HG03103 (cell line): ENCODE results near the gene ATP12A.

Source experiments
- ATAC-seq: cut with Tn5 transposase; IDR thresholded peaks from one replicate; pipeline ENCODE4 v1.9.1; 2021; ENCODE audit warnings: low read depth; ENCODE audit not compliant: unreplicated experiment

The ATP12A gene

DNA sequence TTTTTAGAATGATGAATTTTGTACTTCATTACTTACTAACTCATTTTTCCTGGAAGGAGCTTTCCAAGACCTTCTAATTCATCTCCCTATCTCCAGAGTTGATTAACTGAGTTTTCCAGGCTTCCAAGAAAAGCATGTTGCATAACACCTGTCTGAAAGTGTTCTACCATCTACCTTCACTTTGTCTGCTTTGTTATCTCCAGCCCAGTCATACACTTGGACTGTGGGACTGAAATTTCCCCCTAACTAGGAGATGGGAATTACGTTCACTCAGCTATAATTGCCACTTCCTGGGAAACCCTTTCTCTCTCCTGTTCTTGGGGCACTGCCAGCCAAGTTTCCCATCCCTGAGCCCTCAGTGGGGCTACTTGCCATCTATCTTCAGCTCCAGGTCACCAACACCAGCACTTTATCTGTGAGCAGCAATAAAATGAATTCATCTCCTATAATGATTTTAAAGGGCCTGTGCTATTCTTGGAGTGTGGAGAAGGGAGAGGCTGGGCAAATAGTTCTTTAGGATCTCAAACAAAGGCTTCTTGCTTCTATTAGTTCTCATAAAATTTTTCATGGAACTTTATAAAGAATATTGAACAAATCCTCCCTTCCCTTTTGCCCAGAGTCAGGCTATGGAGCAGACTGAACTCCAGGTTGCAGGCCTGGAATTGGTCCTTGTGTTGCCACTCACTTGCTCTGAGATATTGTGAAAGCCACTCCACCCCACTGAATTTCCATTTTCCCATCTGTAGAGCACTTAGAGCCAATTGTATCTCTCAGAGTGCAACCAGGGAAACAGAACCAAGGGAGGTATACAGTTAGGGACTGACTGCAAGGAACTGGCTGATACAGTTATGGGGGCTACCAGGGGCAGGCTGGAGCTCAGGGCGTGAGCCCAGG lies 17.8 kb upstream of the ATP12A start:
- ATAC-seq: no peak

DNA sequence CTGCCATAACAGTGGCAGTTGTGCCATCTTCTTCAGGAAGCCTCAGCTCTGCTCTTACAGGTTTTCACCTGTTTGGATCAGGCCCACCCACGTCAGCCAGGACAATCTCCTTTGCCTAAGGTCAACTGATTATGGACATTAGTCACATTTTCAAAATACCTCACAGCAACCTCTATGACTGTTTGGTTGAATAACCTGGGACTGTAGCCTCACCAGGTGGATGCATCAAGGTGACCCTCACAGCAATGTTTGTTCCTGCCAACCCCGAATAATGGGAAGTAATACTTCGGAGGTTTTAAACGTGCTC lies 17.2 kb upstream of the ATP12A start:
- no peak for ATAC-seq

GRCh38 chr13:24663586-24663985 lies 16.6 kb upstream of the ATP12A start:
- ATAC-seq: no peak

DNA sequence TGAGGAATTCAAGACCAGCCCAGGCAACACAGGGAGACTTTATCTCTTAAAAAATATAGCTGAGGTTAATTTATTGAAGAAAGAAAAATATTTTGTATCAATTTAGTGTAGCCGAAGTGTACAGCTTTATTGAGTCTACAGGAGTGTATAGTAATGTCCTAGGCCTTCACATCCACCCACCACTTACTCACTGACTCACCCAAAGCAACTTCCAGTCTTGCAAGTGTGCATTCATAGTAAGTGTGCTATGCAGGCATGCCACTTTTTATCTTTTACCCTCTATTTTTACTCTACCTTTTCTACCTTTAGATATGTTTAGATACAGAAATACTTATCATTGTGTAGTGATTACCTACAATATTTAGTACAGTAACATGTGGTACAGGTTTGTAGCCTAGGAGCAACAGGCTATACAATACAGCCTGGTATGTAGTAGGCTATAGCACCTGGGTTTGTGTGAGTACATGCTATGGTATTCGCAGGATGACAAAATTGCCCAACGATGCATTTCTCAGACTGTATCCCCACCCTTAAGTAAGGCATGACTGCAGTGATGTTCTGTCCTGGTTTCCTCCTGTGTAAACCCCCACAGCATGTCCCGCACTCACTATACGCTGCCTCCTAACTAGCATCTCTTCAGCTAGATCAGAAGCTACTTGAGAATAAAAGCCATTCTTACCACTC lies 15.3 kb upstream of the ATP12A start:
- no peak for ATAC-seq

GRCh38 chr13:24668511-24668910 lies 11.7 kb upstream of the ATP12A start:
- ATAC-seq: no peak

DNA sequence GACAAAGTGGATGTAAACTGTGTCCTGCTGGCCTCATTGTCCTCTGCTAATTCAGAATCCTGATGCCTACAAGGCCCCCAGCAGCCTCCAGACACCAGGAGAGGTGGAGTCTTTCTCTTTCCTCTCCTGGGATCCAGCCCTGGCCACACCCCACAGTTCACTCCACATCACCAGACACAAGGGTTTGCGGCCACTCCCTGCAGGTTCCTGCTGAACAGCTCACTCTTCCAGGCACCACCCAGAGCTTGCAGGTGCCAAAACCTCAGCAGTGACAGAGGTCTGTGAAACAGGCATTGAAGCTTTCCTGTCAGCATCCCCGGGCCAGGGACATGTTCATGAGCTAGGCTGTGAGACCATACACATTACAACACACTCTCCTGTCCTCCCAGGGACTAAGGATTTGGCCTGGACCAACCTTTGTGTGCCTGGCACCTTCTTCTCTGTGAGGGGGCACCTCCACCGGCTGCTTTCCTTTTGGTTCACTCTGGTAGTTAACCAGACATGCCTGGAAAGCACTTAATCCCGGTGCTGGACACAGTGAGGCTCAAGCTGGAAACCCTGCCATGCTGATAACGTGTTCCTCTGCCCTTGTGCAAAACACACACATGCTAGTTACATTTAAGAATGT lies 11.1 kb upstream of the ATP12A start:
- no peak for ATAC-seq

DNA sequence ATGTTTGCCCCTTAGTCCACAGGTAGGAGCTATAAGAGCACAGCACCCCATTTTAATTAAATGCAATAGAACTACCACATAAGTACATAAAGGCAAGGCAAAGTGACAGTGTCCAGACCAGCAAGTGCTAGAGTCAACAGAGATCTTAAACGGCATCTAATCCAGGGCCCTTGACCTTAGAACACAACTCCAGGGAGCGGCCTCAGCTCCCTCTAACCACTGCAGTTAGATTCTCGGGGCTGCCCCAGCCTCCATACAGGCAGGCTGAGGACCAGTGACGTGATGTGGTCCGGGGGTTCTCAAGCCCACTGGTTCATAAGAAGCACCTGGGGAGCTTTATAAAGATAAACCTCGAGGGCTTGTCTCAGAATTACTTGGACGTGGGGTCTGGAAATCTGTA lies 10.0 kb upstream of the ATP12A start:
- no peak for ATAC-seq

DNA sequence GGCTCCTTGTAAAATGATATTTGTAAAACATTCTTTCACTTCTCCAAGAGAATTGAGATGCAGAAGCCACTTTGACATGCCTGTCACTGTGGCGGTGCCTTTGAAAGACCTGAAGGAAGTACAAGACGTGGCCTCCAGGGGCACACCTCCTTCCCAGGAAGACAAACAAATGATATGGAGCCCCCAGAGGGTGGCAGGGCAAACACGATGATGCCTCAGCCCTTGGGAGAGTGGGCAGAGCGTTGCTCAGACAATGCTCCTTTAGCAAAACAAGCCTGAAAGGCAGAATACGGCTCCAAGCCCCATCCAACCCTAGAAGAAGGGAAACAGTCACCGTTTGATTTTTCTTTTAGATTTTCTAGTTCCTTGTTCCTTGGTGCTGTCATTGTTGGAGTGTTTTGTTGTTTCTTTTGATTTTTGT lies 9.2 kb upstream of the ATP12A start:
- ATAC-seq: no peak

- no peak for ATAC-seq
These were observed 8.7 kb upstream of the ATP12A start for GRCh38 chr13:24671386-24672113.

GRCh38 chr13:24672141-24673132 lies 7.8 kb upstream of the ATP12A start:
- ATAC-seq: no peak

GRCh38 chr13:24675806-24676570 lies 4.2 kb upstream of the ATP12A start:
- no peak for ATAC-seq

DNA sequence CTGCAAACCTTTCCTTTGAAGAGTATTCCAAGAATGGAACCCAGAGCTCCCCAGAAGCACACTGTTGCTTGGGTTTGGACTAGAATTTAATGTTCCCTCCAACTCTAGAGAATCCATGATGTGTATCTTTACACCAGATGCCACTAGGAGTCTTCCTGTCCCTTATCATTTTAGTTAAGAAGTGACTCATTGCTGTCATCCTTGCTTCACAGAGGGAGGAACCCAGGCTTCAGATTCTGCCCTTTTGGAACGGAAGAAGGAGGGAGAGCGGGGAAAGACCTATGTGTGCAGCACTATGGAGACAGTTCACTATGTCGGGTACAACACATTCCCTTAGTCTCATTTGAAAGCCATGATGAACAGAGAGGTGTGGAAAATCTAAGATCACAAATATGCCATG lies 2.1 kb upstream of the ATP12A start:
- ATAC-seq: no peak

GRCh38 chr13:24679686-24680085 lies 522 bp upstream of the ATP12A start:
- no peak for ATAC-seq

DNA sequence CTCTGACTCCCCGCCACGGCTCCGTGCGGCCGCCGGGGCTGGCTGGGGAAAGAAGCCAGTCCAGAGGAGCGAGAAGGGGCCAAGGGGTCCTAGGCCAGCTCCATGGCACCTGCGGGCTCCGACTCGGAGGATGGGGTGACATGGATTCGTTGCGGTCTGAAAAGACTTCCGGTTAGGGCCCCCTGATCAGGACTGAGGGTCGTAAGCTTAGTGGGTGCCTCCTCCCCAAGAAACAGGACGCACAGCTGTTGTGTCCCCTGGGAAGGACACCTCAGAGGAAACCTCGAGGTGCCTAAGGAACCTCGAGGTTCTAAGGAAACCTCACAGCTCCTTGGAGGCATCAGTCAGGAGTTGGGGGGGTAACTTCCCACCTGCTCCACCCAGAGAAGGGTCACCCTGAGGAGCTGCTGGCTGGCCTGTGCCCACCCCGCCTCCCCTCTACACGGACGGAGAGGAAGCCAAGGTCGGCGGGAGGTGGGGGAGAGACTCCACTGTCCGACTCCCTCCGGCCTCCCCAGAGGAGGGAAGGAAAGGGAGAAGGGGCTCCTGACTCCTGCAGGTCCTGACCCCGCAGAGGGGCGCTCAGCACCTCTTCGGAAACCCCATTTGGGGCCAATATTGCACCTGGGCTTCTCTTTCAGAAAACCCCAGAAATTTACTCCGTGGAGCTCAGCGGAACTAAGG lies 855 bp downstream of the ATP12A start:
- no peak for ATAC-seq

DNA sequence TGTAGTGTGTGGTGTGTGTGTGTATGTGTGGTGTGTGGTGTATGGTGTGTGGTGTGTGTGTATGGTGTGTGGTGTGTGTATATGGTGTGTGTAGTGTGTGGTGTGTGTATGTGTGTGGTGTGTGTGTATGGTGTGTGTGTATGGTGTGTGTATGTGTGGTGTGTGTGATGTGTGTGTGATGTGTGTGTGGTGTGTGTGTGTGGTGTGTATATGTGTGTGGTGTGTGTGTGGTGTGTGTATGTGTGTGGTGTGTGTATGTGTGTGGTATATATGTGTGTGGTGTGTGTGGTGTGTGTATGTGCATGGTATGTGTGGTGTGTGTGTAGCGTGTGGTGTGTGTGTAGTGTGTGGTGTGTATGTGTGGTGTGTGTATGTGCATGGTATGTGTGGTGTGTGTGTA lies 1.7 kb downstream of the ATP12A start:
- ATAC-seq: no peak

- ATAC-seq: no peak
These were observed 2.1 kb downstream of the ATP12A start for GRCh38 chr13:24682353-24682752.

DNA sequence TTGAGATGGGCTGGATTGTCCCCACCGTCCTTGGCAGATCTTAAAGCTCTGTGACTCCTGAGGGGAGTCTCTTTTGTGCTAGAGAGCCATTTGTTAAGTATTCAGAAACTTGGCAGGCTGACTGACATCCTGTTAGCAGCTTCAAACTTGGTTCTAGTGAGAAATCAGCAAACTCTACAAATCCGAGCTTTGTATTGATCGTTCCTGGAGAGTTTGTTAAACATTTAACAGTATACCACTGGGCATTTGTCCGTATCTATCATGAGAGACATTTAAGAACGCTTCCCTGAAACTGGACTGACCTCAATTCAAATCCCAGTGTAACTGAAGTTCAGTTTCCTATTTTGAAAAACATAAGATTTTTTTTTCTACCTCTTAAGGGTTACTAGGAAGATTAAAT lies 3.1 kb downstream of the ATP12A start:
- ATAC-seq: no peak

DNA sequence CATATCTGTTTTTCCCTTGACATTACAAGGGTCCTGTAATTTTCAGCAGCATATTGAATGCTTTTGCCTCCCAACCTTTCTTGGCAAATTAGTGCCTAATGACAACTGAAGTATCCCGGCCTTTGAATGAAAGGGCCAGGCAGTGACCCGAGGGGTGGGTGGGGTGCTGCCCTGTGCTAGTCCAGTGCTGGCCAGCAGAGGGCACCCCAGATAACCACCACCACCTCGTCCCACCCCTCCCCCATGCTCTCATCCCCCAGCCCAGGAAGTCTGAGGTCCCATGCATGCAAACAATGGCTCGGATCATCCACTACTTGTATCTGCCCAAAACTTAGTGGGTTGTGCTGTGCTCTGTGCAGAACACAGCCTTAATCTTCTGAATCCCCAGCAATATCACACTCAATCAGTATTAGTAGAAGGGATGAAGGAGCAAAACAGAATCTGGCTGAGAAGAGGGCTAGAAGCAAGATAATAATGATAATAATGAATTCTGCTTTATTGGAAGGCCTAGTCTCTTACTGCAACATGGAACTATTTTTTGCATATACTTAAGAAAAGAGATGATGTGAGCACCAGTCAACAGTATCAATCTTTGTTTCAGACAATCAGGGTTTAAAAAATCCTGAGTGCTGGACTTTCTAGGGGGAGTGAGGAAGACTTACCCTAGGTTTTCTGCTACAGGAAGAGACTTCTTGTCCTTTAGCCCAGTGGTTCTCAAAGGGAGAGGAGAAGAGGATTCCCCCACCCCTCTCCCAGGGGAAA lies 3.8 kb downstream of the ATP12A start:
- no peak for ATAC-seq
